Esophagus muscularis mucosa (tissue), 4 donors: ENCODE results near the gene RLN2.

Source experiments
- EP300 ChIP-seq: sonication (generic); formaldehyde crosslinking; IDR thresholded peaks from one replicate; pipeline ENCODE4 v1.6.1; 2017; ENCODE audit warnings: antibody characterized with exemption
- POLR2A ChIP-seq: fragments of 450-650 bp; IDR thresholded peaks from one replicate; pipeline ENCODE4 v1.6.1; 2017; ENCODE audit warnings: antibody characterized with exemption, moderate library complexity, mild to moderate bottlenecking, low read depth
- TF ChIP-seq, protein P1 (sequence below), 3 experiments: fragments of 200-600 bp in 2 of 3; fragments of 450-650 bp in 1 of 3; sonication (generic) in 2 of 3; IDR thresholded peaks; one replicate each; pipeline ENCODE4 v1.5.1; 2017 to 2019; ENCODE audit warnings: antibody characterized with exemption in 3 of 3, mild to moderate bottlenecking in 2 of 3, moderate library complexity in 1 of 3

DNA sequence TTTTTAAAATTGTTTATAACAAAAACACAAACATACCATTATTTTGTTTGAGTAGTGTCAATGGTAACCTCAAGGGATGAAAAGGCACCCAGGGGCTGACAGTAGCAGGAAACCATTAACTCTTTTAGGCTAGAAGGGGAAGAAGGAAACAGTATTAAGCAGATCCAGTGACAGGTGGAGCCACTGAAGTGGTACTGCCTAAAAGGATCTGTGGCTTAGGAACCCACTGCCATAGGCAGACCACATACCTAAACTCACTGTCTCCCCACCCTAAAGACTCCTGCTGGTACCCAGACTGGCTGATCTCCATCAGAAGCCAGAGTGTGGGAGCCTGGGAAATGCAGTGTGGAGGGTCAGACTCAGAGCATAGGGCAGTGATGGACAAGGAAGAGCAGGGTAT, 21.7 kb upstream of the RLN2 start:
- TF ChIP-seq EP300 (no peak), POLR2A (no peak)
- TF ChIP-seq, protein P1, sequence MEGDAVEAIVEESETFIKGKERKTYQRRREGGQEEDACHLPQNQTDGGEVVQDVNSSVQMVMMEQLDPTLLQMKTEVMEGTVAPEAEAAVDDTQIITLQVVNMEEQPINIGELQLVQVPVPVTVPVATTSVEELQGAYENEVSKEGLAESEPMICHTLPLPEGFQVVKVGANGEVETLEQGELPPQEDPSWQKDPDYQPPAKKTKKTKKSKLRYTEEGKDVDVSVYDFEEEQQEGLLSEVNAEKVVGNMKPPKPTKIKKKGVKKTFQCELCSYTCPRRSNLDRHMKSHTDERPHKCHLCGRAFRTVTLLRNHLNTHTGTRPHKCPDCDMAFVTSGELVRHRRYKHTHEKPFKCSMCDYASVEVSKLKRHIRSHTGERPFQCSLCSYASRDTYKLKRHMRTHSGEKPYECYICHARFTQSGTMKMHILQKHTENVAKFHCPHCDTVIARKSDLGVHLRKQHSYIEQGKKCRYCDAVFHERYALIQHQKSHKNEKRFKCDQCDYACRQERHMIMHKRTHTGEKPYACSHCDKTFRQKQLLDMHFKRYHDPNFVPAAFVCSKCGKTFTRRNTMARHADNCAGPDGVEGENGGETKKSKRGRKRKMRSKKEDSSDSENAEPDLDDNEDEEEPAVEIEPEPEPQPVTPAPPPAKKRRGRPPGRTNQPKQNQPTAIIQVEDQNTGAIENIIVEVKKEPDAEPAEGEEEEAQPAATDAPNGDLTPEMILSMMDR (IDR thresholded peaks at IDR 0.05): no peak
